Adrenal gland (tissue), 5 donors: Measurements from ENCODE around the gene KCNK18.
"Not testable (repeated sequence)": the region's sequence is repeated elsewhere in the genome, so short reads cannot be mapped to it uniquely, and the experiment has no call there.

Source experiments
- POLR2A ChIP-seq, 2 donors: fragments of 450-650 bp; IDR thresholded peaks; one replicate each; pipeline ENCODE4 v1.6.1; 2017; ENCODE audit warnings: antibody characterized with exemption in 2 of 2, mild to moderate bottlenecking in 2 of 2, moderate library complexity in 1 of 2
- TF ChIP-seq, protein P1 (sequence below), 6 experiments: fragments of 450-650 bp in 4 of 6; fragments of 200-600 bp in 2 of 6; sonication (generic) in 1 of 6; IDR thresholded peaks; 1 replicate in 5 of 6; 2 replicates in 1 of 6; pipeline versions ENCODE4 v1.5.1 to v1.8.0; 2016 to 2021; ENCODE audit warnings: antibody characterized with exemption in 6 of 6, mild to moderate bottlenecking in 2 of 6, moderate library complexity in 1 of 6
- donor health status: DM: no; HTN: no; CAD: no.

DNA sequence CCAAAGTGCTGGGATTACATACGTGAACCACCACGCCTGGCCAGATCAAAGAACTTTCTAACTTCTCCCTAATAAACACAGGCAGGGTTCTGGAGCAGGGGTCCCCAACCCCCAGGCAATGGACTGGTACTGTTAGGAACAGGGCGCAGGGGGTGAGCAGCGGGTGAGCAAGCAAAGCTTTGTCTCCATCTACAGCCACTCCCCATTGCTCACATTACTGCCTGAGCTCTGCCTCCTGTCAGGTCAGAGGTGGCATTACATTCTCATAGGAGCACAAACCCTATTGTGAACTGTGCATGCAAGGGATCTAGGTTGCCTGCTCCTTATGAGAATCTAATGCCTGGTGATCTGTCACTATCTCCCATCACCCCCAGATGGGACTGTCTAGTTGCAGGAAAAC, 11.5 kb upstream of the KCNK18 start:
- TF ChIP-seq, protein P1, sequence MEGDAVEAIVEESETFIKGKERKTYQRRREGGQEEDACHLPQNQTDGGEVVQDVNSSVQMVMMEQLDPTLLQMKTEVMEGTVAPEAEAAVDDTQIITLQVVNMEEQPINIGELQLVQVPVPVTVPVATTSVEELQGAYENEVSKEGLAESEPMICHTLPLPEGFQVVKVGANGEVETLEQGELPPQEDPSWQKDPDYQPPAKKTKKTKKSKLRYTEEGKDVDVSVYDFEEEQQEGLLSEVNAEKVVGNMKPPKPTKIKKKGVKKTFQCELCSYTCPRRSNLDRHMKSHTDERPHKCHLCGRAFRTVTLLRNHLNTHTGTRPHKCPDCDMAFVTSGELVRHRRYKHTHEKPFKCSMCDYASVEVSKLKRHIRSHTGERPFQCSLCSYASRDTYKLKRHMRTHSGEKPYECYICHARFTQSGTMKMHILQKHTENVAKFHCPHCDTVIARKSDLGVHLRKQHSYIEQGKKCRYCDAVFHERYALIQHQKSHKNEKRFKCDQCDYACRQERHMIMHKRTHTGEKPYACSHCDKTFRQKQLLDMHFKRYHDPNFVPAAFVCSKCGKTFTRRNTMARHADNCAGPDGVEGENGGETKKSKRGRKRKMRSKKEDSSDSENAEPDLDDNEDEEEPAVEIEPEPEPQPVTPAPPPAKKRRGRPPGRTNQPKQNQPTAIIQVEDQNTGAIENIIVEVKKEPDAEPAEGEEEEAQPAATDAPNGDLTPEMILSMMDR (IDR thresholded peaks at IDR 0.05), result not testable (repeated sequence)
- not testable (repeated sequence) for TF ChIP-seq POLR2A (IDR thresholded peaks at IDR 0.05)
